ENCODE data around the gene TMEM132E. TPM values are rescaled to one million over a fixed set of nuclear protein-coding genes. Genes with fewer than 3 reads are reported as not detected.

The TMEM132E gene
- total and polyA plus RNA-seq, 10 of the 15 experiments (the other 5 are each of a cell fraction or from before 2014, with no cell fraction given), result not detected

DNA sequence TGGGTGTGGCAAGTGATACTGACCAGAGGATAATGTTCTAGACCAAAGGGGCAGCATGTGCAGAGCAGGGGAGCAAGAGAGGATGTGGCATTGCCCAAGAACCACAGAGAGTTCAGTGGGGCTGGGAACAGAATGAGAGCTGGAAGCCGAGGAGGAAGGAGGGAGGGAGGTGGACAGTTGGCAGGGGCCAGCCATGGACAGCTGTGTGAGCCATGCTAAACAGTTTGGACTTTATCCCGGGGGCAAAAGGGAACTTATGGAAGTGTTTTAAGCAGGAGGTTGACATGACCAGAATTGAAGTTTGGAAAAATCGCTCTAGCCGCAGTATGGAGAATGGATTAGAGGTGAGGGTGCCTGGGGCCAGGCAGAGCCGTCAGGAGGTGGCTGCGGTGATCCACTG lies 29.4 kb upstream of the TMEM132E start:
- in situ Hi-C loops (cut with MboI), result no loop called here
- no peak overlapping the region for H3K4me3 ChIP-seq
- intact Hi-C loops (cut with micrococcal nuclease; ENCODE audit: unreplicated experiment), result loop anchor here (10.0 kb wide), 1 partner anchor 345 kb away; no protein-coding TSS in a partner anchor
- H3K79me2 ChIP-seq (ENCODE audit: control insufficient read depth, insufficient read depth, low read length), result no peaks in the 10 kb centered on the region
- no peaks in the 10 kb centered on the region for H3K36me3 ChIP-seq (ENCODE audit: control insufficient read depth in 2 of 2, insufficient read depth in 2 of 2, low read length in 1 of 2)
- no peak overlapping the region for H3K9ac ChIP-seq (ENCODE audit: control insufficient read depth, insufficient read depth, low read length)
- H3K9me3 ChIP-seq (replicated peaks; ENCODE audit: control insufficient read depth, insufficient read depth, low read length), result no peaks in the 10 kb centered on the region
- peaks cover 3% of the 10 kb centered on the region in 2 experiments for H3K27me3 ChIP-seq (replicated peaks in 1 of 2; ENCODE audit: control insufficient read depth in 2 of 2, insufficient read depth in 2 of 2, low read length in 1 of 2)
- H2AFZ ChIP-seq (ENCODE audit: control insufficient read depth, low read depth, low read length), result no peak overlapping the region
- no peak overlapping the region for H3K27ac ChIP-seq (ENCODE audit: control insufficient read depth, insufficient read depth)
- RAD21 ChIA-PET (ENCODE audit: unreplicated experiment), result no interaction called here
- DNase-seq (ENCODE audit: low read depth, low spot score) (no peak), FAIRE-seq (no peak), ATAC-seq (no peak)
- SMC1A ChIA-PET (ENCODE audit: uncharacterized antibody, unreplicated experiment), result no interaction called here
- no TSS peak for BruUV-seq (replicated peaks)
- no peaks in the 10 kb centered on the region for H4K20me1 ChIP-seq (ENCODE audit: control insufficient read depth, insufficient read depth)
- no peak overlapping the region for H3K4me2 ChIP-seq (ENCODE audit: control insufficient read depth, insufficient read depth)
- no peaks in the 10 kb centered on the region for H3K4me1 ChIP-seq (ENCODE audit: control insufficient read depth, insufficient read depth, low read length)
- POLR2A ChIA-PET, result no interaction called here
- 13% methylated on average over 6 of the region's 6 CpGs for WGBS (ENCODE audit: insufficient coverage, insufficient replicate concordance, low lambda C conversion rate, missing lambda C conversion rate)
- CTCF ChIA-PET, result no interaction called here
- TF ChIP-seq ESRRA (IDR thresholded peaks at IDR 0.05; ENCODE audit: low read length) (no peak), PML (IDR thresholded peaks at IDR 0.05; ENCODE audit: low read length) (no peak), ZNF207 (IDR thresholded peaks at IDR 0.05; ENCODE audit: borderline replicate concordance) (no peak), POU2F2 (IDR thresholded peaks at IDR 0.05; ENCODE audit: borderline replicate concordance, low read depth, low read length) (no peak), HDAC2 (IDR thresholded peaks at IDR 0.05) (no peak), MTA3 (IDR thresholded peaks at IDR 0.05; ENCODE audit: borderline replicate concordance, low read length) (no peak), TAF1 (IDR thresholded peaks at IDR 0.05; ENCODE audit: borderline replicate concordance, low read depth, low read length) (no peak), CREM (IDR thresholded peaks at IDR 0.05; ENCODE audit: low read depth) (no peak), SPI1 (IDR thresholded peaks at IDR 0.05; ENCODE audit: borderline replicate concordance, insufficient read depth, low read depth, low read length) (no peak), TBL1XR1 (IDR thresholded peaks at IDR 0.05; ENCODE audit: low read depth, low read length) (no peak), RBBP5 (conservative IDR thresholded peaks at IDR 0.05) (no peak), SUZ12 (IDR thresholded peaks at IDR 0.05; ENCODE audit: unreplicated experiment) (no peak), ZNF217 (IDR thresholded peaks at IDR 0.05) (no peak)
- TF ChIP-seq, protein P1, sequence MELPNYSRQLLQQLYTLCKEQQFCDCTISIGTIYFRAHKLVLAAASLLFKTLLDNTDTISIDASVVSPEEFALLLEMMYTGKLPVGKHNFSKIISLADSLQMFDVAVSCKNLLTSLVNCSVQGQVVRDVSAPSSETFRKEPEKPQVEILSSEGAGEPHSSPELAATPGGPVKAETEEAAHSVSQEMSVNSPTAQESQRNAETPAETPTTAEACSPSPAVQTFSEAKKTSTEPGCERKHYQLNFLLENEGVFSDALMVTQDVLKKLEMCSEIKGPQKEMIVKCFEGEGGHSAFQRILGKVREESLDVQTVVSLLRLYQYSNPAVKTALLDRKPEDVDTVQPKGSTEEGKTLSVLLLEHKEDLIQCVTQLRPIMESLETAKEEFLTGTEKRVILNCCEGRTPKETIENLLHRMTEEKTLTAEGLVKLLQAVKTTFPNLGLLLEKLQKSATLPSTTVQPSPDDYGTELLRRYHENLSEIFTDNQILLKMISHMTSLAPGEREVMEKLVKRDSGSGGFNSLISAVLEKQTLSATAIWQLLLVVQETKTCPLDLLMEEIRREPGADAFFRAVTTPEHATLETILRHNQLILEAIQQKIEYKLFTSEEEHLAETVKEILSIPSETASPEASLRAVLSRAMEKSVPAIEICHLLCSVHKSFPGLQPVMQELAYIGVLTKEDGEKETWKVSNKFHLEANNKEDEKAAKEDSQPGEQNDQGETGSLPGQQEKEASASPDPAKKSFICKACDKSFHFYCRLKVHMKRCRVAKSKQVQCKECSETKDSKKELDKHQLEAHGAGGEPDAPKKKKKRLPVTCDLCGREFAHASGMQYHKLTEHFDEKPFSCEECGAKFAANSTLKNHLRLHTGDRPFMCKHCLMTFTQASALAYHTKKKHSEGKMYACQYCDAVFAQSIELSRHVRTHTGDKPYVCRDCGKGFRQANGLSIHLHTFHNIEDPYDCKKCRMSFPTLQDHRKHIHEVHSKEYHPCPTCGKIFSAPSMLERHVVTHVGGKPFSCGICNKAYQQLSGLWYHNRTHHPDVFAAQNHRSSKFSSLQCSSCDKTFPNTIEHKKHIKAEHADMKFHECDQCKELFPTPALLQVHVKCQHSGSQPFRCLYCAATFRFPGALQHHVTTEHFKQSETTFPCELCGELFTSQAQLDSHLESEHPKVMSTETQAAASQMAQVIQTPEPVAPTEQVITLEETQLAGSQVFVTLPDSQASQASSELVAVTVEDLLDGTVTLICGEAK (IDR thresholded peaks at IDR 0.05; ENCODE audit: borderline replicate concordance), result no peak

Data from GM12878 (cell line).